Endodermal cell (in vitro differentiated cells): Measurements from ENCODE around the gene IL5. TPM values are rescaled to one million over a fixed set of nuclear protein-coding genes. Genes with fewer than 3 reads are reported as not detected.

Source experiments
- DNase-seq: peaks from one replicate; pipeline ENCODE4 v3.0.0-alpha.2; 2017
- H3K27ac ChIP-seq: 2 replicates; pipeline ENCODE4 v1.5.1; 2013; ENCODE audit warnings: mild to moderate bottlenecking, low read depth, low read length, moderate library complexity
- H3K27me3 ChIP-seq: 2 replicates; pipeline ENCODE4 v1.6.1; 2013; ENCODE audit warnings: mild to moderate bottlenecking, low read length, moderate library complexity; ENCODE audit not compliant: insufficient read depth, control insufficient read depth, poor library complexity, severe bottlenecking
- H3K36me3 ChIP-seq: 2 replicates; pipeline ENCODE4 v1.7.0; 2013; ENCODE audit warnings: mild to moderate bottlenecking, low read length, moderate library complexity; ENCODE audit not compliant: control insufficient read depth, insufficient read depth
- H3K4me1 ChIP-seq: one replicate; pipeline ENCODE4 v1.7.0; 2013; ENCODE audit warnings: low read length; ENCODE audit not compliant: control insufficient read depth, insufficient read depth
- H3K4me3 ChIP-seq: 2 replicates; pipeline ENCODE4 v1.5.1; 2013; ENCODE audit warnings: mild to moderate bottlenecking, low read length, moderate library complexity
- H3K9ac ChIP-seq: 2 replicates; pipeline ENCODE4 v1.6.1; 2013; ENCODE audit warnings: mild to moderate bottlenecking, low read length, moderate library complexity; ENCODE audit not compliant: poor library complexity, severe bottlenecking; ENCODE audit errors: extremely low read depth
- H3K9me3 ChIP-seq: 2 replicates; pipeline ENCODE4 v1.6.1; 2013; ENCODE audit warnings: mild to moderate bottlenecking, low read length, moderate library complexity; ENCODE audit not compliant: control insufficient read depth
- H3K27ac Mint-ChIP-seq: 2 replicates; pipeline ENCODE4 v1.8.0; 2020; ENCODE audit warnings: mixed read lengths
- H3K27me3 Mint-ChIP-seq: 2 replicates; pipeline ENCODE4 v1.8.0; 2021; ENCODE audit warnings: mild to moderate bottlenecking, mixed read lengths; ENCODE audit not compliant: insufficient read depth
- H3K36me3 Mint-ChIP-seq: 2 replicates; pipeline ENCODE4 v1.8.0; 2020; ENCODE audit warnings: low read depth, mixed read lengths
- H3K4me1 Mint-ChIP-seq: 2 replicates; pipeline ENCODE4 v1.8.0; 2020; ENCODE audit warnings: mixed read lengths
- H3K4me3 Mint-ChIP-seq: 2 replicates; pipeline ENCODE4 v1.8.0; 2020; ENCODE audit warnings: mild to moderate bottlenecking, moderate library complexity, mixed read lengths
- H3K9me3 Mint-ChIP-seq: 2 replicates; pipeline ENCODE4 v1.8.0; 2020; ENCODE audit warnings: mild to moderate bottlenecking, mixed read lengths
- WGBS, 2 experiments: methylation state at CpG; one replicate each; pipeline versions ENCODE4 v1.1.5 to v1.1.7; 2013; ENCODE audit warnings: missing lambda C conversion rate in 2 of 2, mixed read lengths in 1 of 2; ENCODE audit not compliant: insufficient coverage in 1 of 2, insufficient read length in 1 of 2; 5-methylcytosine and 5-hydroxymethylcytosine counted together
- total RNA-seq, 2 donors: library from RNA; stranded (reverse); fragmentation: NEBNext Ultra II Directional in 1 of 2; extraction: Animal tissue kit (Norgen Biotek cat#: 25700) in 1 of 2; gene quantifications; 2 replicates in 1 of 2; 3 replicates in 1 of 2; pipeline ENCODE4 v1.2.1, GENCODE V29; 2021
- TF ChIP-seq, protein P1 (sequence below): fragments of 200-600 bp; sonication (generic); conservative IDR thresholded peaks from 2 replicates; pipeline ENCODE4 v1.5.0; 2021; ENCODE audit warnings: antibody characterized with exemption, mild to moderate bottlenecking

Gene IL5
- total RNA-seq, 2 donors from 2014 or later = not detected

DNA sequence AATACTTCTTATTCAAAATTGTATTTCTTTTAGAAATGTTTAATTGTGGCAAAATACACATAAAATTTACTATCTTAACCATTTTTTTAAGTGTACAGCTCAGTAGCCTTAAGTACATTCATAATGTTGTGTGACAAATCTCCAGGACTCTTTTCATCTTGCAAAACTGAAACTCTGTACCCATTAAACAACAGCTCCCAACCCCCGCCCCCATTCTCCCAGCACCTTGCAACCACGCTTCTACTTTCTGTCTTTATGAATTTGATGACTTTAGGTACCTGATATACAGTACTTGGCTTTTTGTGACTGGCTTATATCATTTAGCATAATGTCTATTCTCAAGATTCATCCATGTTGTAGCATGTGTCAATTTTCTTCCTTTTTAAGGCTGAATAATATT lies 2.8 kb upstream of the IL5 start:
- Histone ChIP-seq H3K4me1 (no peaks in the 10 kb centered on the region), H3K27me3 (peaks cover 3% of the 10 kb centered on the region), H3K9ac (no peak overlapping the region), H3K9me3 (no peaks in the 10 kb centered on the region), H3K27ac (no peak overlapping the region), H3K4me3 (no peak overlapping the region), H3K36me3 (no peaks in the 10 kb centered on the region)
- Mint-ChIP-seq H3K36me3 (no peaks in the 10 kb centered on the region), H3K4me1 (no peaks in the 10 kb centered on the region), H3K27me3 (peaks cover 16% of the 10 kb centered on the region), H3K27ac (no peak overlapping the region), H3K4me3 (no peak overlapping the region), H3K9me3 (peaks cover 1% of the 10 kb centered on the region)
- TF ChIP-seq, protein P1, sequence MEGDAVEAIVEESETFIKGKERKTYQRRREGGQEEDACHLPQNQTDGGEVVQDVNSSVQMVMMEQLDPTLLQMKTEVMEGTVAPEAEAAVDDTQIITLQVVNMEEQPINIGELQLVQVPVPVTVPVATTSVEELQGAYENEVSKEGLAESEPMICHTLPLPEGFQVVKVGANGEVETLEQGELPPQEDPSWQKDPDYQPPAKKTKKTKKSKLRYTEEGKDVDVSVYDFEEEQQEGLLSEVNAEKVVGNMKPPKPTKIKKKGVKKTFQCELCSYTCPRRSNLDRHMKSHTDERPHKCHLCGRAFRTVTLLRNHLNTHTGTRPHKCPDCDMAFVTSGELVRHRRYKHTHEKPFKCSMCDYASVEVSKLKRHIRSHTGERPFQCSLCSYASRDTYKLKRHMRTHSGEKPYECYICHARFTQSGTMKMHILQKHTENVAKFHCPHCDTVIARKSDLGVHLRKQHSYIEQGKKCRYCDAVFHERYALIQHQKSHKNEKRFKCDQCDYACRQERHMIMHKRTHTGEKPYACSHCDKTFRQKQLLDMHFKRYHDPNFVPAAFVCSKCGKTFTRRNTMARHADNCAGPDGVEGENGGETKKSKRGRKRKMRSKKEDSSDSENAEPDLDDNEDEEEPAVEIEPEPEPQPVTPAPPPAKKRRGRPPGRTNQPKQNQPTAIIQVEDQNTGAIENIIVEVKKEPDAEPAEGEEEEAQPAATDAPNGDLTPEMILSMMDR = no peak
- 87 to 100% methylated on average over 1 to 2 of the region's 2 CpGs for WGBS, 2 experiments
- DNase-seq = no peak

DNA sequence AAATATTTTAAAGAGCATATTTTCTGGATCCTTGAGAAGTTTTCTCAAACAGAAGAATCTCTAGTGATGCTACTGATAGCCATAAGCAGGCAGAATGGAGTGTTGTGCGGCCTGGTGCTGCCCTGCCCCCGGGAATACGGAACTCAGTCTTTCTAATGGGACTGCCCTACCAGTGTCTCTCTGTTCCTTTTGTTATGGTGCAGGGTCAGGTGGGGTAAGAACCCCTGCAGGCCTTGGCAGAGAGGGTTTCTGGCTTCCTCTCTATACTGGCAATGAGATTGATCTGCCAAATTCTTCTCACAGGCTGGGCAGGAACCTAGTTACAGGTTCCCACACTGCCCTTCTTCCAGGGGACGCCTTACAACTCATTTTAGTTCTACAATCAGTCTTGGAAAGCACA lies 2.6 kb downstream of the IL5 start:
- Histone ChIP-seq H3K36me3 (no peaks in the 10 kb centered on the region), H3K9me3 (no peaks in the 10 kb centered on the region), H3K4me1 (no peaks in the 10 kb centered on the region), H3K27ac (no peak overlapping the region), H3K9ac (no peak overlapping the region), H3K4me3 (no peak overlapping the region), H3K27me3 (peaks cover 11% of the 10 kb centered on the region)
- WGBS, 2 experiments = 76 to 84% methylated on average over 3 to 4 of the region's 4 CpGs
- Mint-ChIP-seq H3K36me3 (no peaks in the 10 kb centered on the region), H3K4me1 (no peaks in the 10 kb centered on the region), H3K9me3 (no peaks in the 10 kb centered on the region), H3K27me3 (peaks cover 18% of the 10 kb centered on the region), H3K27ac (no peak overlapping the region), H3K4me3 (no peak overlapping the region)
- TF ChIP-seq, protein P1 = no peak
- DNase-seq = no peak

GRCh38 chr5:132540149-132540548 lies 3.2 kb downstream of the IL5 start:
- Mint-ChIP-seq H3K4me1 (no peaks in the 10 kb centered on the region), H3K27me3 (peaks cover 25% of the 10 kb centered on the region), H3K27ac (no peak overlapping the region), H3K36me3 (no peaks in the 10 kb centered on the region), H3K9me3 (no peaks in the 10 kb centered on the region), H3K4me3 (no peak overlapping the region)
- Histone ChIP-seq H3K4me3 (no peak overlapping the region), H3K9ac (no peak overlapping the region), H3K36me3 (no peaks in the 10 kb centered on the region), H3K27me3 (peaks cover 17% of the 10 kb centered on the region), H3K4me1 (no peaks in the 10 kb centered on the region), H3K9me3 (no peaks in the 10 kb centered on the region), H3K27ac (no peak overlapping the region)
- 88 to 92% methylated on average over 2 to 5 of the region's 5 CpGs for WGBS, 2 experiments
- DNase-seq = no peak
- TF ChIP-seq, protein P1 = no peak
